Measurements from ENCODE around the gene SELL. TPM values are rescaled to one million over a fixed set of nuclear protein-coding genes. Genes with fewer than 3 reads are reported as not detected.
"Not testable (repeated sequence)": the region's sequence is repeated elsewhere in the genome, so short reads cannot be mapped to it uniquely, and the experiment has no call there.

Gene SELL
- total RNA-seq, 2 donors from 2014 or later: 0.74 to 2.2 TPM

DNA sequence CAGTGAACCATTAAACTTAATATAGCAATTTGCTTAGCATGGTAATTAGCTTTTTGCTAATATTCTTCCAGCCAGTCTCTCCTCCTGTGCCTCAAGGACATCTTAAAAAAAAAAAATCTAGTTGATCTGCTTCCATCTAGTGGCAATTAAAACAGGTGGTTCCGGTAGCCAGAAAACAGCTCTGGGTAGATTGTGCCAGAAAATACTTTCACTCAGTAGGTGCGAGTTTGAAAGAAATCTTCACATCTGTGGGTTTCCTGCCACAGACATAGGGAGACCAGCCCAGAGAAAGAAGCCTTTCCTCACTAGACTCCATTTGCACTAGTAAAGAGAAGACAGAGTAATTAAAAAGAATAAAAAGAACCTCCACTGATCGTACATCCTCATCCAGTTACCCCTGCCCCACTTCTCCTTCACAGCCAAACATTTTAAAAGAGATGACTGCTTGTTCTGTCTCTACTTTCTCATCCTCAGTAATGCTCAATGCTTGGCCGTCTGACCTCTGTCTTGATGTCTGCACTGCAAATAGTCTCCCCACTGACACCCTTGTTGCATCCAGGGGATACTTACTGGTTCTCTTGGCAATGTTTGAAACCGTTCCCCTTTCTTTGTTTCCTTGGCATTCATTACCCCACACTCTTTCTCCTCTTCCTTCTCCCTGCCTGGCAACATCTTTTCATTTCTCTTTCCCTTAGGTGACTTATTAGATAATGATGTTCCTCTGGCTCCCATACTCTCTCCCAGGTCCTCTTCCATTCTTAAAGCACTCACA lies 16.9 kb downstream of the SELL start:
- TF ChIP-seq CTCF (IDR thresholded peaks at IDR 0.05): peak in 1 of 2 donors; percentile 13
- H3K4me3 ChIP-seq: no peak overlapping the region
- no peaks in the 10 kb centered on the region for H3K4me1 ChIP-seq
- no peaks in the 10 kb centered on the region for H3K36me3 ChIP-seq
- no peak for DNase-seq (ENCODE audit: low spot score)
- H3K27me3 ChIP-seq: no peaks in the 10 kb centered on the region
- H3K27ac ChIP-seq: no peak overlapping the region
- H3K9me3 ChIP-seq: no peaks in the 10 kb centered on the region

DNA sequence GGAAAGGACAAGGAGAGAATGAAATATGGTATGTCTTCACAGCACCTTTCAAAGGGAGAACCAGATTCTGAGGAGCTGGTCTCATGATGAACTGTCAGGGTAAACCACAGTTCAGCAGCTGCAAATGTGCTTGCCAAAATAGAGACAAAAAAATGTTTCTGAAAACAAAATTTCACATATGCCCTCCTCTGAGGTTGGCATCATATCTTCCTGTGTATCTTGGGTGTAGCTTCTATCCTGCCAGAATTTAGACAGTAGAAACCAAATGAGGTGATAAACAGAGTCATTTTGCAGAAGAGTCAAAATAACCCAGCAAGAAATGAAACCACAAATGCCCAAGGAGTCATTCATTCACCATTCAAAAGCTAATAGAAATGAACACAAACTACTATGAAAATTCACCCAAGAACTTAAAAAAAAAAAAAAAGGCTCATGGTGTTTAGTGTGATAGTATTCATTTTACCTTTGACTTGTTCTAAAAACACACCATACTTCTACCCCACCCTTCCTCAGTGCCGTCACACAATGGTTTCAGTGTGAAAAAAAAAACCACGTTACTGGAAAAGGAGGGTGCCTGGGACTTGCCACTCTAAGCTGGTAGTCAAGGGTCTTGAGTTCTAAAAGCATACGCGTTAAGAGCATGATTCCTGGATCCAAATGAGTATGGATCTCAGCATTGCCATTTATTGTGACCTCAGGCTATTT lies 18.5 kb downstream of the SELL start:
- no peak for TF ChIP-seq CTCF (IDR thresholded peaks at IDR 0.05)
- Histone ChIP-seq H3K4me3 (no peak overlapping the region), H3K27ac (no peak overlapping the region)

DNA sequence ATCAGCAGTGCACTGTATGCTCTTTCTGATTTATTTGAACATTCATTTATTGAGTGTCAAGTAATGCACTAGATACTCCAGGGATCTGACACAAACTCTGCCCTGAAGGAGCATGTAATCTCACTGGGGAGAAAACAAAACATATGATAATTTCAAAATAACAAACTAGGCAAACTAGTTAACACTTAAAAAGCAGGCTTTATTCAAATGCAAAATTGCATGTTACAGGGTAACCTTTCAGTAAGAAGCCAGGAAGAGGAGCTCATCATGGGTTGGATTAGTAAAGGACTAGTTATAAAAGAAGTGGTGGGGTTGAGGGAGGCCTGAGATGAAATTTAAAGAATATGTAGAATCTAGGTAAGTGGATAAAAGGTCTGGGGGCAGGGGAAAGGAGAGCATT lies 20.9 kb downstream of the SELL start:
- no peaks in the 10 kb centered on the region for H3K27me3 ChIP-seq
- H3K9me3 ChIP-seq: no peaks in the 10 kb centered on the region
- no peak for DNase-seq (ENCODE audit: low spot score)
- H3K36me3 ChIP-seq: no peaks in the 10 kb centered on the region
- H3K4me1 ChIP-seq: no peaks in the 10 kb centered on the region
- TF ChIP-seq CTCF (IDR thresholded peaks at IDR 0.05): no peak
- no peak overlapping the region for H3K27ac ChIP-seq
- H3K4me3 ChIP-seq: no peak overlapping the region

More for the DNA sequence above, 18.5 kb downstream of the SELL start:
- Histone ChIP-seq H3K27me3 (no peaks in the 10 kb centered on the region), H3K36me3 (no peaks in the 10 kb centered on the region), H3K4me1 (no peaks in the 10 kb centered on the region), H3K9me3 (no peaks in the 10 kb centered on the region)
- DNase-seq (ENCODE audit: low spot score): no peak

DNA sequence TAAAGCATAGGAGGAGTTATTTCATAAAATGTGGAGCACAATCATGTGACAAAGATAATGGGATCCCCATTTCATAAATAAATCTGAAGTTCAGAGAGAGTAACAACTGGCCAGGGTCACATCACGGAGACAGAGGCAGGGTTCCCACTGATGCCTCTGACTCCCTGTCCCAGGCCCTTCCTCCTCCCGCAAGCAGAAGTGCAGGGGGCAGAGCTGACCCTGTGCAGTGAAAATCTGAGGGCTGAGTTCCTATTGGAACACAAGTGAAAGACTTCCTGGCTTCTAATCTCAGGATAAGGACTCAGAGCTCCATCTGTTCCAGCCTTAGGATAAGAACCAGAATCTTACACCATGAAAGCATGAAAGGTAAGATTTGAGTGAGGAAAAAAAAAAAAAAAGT lies 22.0 kb downstream of the SELL start:
- no peaks in the 10 kb centered on the region for H3K4me1 ChIP-seq
- no peaks in the 10 kb centered on the region for H3K9me3 ChIP-seq
- DNase-seq (ENCODE audit: low spot score): no peak
- TF ChIP-seq CTCF (IDR thresholded peaks at IDR 0.05): no peak
- H3K27me3 ChIP-seq: no peaks in the 10 kb centered on the region
- no peaks in the 10 kb centered on the region for H3K36me3 ChIP-seq
- H3K4me3 ChIP-seq: no peak overlapping the region
- no peak overlapping the region for H3K27ac ChIP-seq

DNA sequence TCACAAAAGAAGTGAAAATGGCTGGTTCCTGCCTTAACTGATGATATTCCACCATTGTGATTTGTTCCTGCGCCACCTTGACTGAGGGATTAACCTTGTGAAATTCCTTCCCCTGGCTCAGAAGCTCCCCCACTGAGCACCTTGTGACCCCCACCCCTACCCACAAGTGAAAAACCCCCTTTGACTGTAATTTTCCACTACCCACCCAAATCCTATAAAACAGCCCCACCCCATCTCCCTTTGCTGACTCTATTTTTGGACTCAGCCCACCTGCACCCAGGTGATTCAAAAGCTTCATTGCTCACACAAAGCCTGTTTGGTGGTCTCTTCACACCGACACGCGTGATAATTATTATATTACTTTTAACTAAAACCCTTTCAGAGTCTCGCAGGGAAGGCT lies 23.0 kb downstream of the SELL start:
- not testable (repeated sequence) for H3K36me3 ChIP-seq; DNase-seq (ENCODE audit: low spot score); H3K27me3 ChIP-seq

DNA sequence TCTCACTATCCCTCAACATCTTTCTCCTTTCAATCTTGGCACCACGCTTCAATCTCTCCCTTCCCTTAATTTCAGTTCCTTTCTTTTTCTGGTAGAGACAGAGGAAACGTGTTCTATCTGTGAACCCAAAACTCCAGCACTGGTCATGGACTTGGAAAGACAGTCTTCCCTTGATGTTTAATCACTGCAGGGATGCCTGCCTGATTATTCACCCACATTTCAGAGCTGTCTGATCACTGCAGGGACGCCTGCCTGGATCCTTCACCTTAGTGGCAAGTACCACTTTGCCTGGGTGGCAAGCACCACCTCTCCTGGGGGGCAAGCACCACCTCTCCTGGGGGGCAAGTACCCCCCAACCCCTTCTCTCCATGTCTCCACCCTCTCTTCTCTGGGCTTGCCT lies 27.8 kb downstream of the SELL start:
- DNase-seq (ENCODE audit: low spot score): no peak
- H3K27me3 ChIP-seq: no peaks in the 10 kb centered on the region

More for the DNA sequence above, 23.0 kb downstream of the SELL start:
- H3K4me3 ChIP-seq, H3K9me3 ChIP-seq, H3K27ac ChIP-seq, H3K4me1 ChIP-seq: not testable (repeated sequence)

GRCh38 chr1:169683168-169683567 lies 28.3 kb downstream of the SELL start:
- DNase-seq (ENCODE audit: low spot score); H3K27me3 ChIP-seq; H3K4me3 ChIP-seq; H3K4me1 ChIP-seq; H3K9me3 ChIP-seq; H3K36me3 ChIP-seq; H3K27ac ChIP-seq: not testable (repeated sequence)

More for the DNA sequence above, 27.8 kb downstream of the SELL start:
- TF ChIP-seq CTCF (IDR thresholded peaks at IDR 0.05): no peak
- Histone ChIP-seq H3K27ac (no peak overlapping the region), H3K36me3 (no peaks in the 10 kb centered on the region), H3K4me1 (no peaks in the 10 kb centered on the region), H3K4me3 (no peak overlapping the region), H3K9me3 (no peaks in the 10 kb centered on the region)
